ENCODE measurements around the gene UQCC2. TPM values are rescaled to one million over a fixed set of nuclear protein-coding genes. Genes with fewer than 3 reads are reported as not detected.

Gene UQCC2
- total RNA-seq, 6 experiments from 2014 or later, result 109 to 167 (median 140) TPM

DNA sequence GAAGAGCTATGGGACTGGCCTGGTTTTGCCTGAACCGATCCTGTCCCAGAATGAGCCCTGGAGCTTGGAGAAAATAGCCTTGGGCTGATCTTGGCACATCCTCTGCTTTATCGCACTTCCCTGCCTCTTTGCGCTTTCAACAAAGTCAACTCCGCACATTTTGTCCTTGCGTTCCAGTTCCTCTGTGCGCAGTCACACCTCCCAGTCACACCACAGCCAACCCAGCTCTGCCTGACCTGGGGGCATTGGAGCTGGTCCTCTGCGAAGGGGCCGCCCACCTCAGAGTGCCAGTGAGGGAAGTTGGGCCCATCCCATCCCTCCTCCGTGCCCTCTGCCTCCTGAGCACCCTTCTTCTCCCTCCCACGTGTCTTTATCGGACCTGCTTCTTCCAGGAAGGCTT is 16.9 kb upstream of the UQCC2 start:
- H3K27ac Mint-ChIP-seq, result no peak overlapping the region
- peaks cover 51% of the 10 kb centered on the region for H3K27me3 Mint-ChIP-seq (ENCODE audit: insufficient read depth)
- no peak for TF ChIP-seq CTCF (IDR thresholded peaks at IDR 0.05)
- no peaks in the 10 kb centered on the region for H3K36me3 Mint-ChIP-seq (ENCODE audit: low read depth)
- H3K9me3 Mint-ChIP-seq, result no peaks in the 10 kb centered on the region
- H3K4me1 Mint-ChIP-seq (ENCODE audit: low read depth), result peaks cover 7% of the 10 kb centered on the region; the same call in 1 of the 2 replicates
- no peak overlapping the region for H3K4me3 Mint-ChIP-seq
- DNase-seq, result no peak

DNA sequence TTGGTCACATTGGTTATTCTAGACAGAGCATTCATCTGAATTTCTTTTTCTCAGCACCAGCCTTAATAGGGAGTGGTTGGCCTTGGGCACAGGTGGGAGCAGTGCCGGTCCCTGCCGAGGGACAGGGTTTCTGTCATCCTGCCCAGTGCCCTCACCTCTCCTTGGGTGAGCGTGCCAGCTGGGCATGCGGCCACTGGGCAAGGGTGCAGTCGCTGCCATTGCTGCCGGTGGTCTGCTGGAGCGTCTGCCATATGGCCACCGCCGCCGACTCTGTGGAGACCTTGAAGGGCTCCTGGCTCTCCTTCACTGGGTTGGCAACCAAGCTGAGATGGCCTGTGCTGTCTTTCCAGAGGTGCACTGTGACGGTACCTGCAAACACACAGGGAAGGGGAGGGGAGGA is 16.4 kb upstream of the UQCC2 start:
- Mint-ChIP-seq H3K9me3 (no peaks in the 10 kb centered on the region), H3K4me3 (no peak overlapping the region), H3K27me3 (ENCODE audit: insufficient read depth) (peaks cover 55% of the 10 kb centered on the region), H3K27ac (no peak overlapping the region), H3K4me1 (ENCODE audit: low read depth) (peaks cover 5% of the 10 kb centered on the region; the same call in 1 of the 2 replicates), H3K36me3 (ENCODE audit: low read depth) (no peaks in the 10 kb centered on the region)
- no peak for DNase-seq
- no peak for TF ChIP-seq CTCF (IDR thresholded peaks at IDR 0.05)

DNA sequence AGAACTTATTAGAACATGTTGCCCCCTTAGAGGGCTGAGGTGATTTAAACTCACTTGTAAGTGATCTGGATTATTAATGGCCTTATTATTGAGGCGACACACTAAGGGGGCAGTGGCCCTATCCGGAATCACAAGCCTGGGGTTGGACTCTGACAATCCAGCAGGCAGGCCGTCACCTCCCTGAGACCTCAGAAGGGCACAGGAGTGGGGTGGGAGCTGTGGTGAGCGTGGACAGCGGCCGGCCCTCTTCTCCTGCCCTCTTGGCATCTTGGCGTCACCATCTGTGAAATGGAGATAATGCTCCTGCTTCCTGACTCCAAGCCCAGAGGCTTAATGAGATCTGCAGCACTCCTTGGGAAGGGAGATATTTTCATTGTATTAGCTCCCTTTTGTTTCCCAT is 15.6 kb upstream of the UQCC2 start:
- no peak overlapping the region for H3K4me3 Mint-ChIP-seq

DNA sequence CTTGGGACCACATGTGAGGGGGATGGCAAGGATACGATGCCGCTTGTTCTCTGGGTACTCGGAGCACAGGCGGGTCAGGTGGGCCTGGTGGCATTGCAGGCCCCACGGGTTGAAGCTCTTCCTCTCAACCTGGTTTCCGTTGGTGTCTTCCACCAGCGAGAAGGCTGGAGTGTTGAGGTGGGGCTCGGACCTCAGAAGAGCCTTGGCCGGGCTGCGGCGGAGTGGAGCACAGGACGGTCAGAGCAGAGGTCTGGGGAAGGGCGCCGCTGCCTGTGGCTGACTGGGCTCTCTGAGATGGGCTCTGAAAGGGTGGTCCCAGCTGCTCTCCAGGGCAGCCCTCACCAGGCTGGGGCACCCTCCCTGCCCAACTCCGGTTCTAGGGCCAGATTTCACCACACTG is 15.2 kb upstream of the UQCC2 start:
- Mint-ChIP-seq H3K27me3 (ENCODE audit: insufficient read depth) (peaks cover 65% of the 10 kb centered on the region), H3K27ac (no peak overlapping the region)
- TF ChIP-seq CTCF (IDR thresholded peaks at IDR 0.05), result no peak

More for the DNA sequence above, 15.6 kb upstream of the UQCC2 start:
- Mint-ChIP-seq H3K36me3 (ENCODE audit: low read depth) (no peaks in the 10 kb centered on the region), H3K9me3 (no peaks in the 10 kb centered on the region), H3K4me1 (ENCODE audit: low read depth) (no peaks in the 10 kb centered on the region), H3K27me3 (ENCODE audit: insufficient read depth) (peaks cover 61% of the 10 kb centered on the region), H3K27ac (no peak overlapping the region)
- DNase-seq, result no peak
- TF ChIP-seq CTCF (IDR thresholded peaks at IDR 0.05), result no peak

GRCh38 chr6:33725891-33726673 is 14.6 kb upstream of the UQCC2 start:
- no peak overlapping the region for H3K27ac Mint-ChIP-seq
- H3K27me3 Mint-ChIP-seq (ENCODE audit: insufficient read depth), result peaks cover 63% of the 10 kb centered on the region
- no peaks in the 10 kb centered on the region for H3K4me1 Mint-ChIP-seq (ENCODE audit: low read depth)
- H3K4me3 Mint-ChIP-seq, result no peak overlapping the region
- H3K9me3 Mint-ChIP-seq, result no peaks in the 10 kb centered on the region
- no peak for DNase-seq
- no peaks in the 10 kb centered on the region for H3K36me3 Mint-ChIP-seq (ENCODE audit: low read depth)
- no peak for TF ChIP-seq CTCF (IDR thresholded peaks at IDR 0.05)

More for the DNA sequence above, 15.2 kb upstream of the UQCC2 start:
- DNase-seq, result no peak
- Mint-ChIP-seq H3K4me3 (no peak overlapping the region), H3K4me1 (ENCODE audit: low read depth) (no peaks in the 10 kb centered on the region), H3K36me3 (ENCODE audit: low read depth) (no peaks in the 10 kb centered on the region), H3K9me3 (no peaks in the 10 kb centered on the region)
